HG03064 (cell line): ENCODE data around the gene TMEM208.

Experiments
- ATAC-seq: cut with Tn5 transposase; IDR thresholded peaks from one replicate; pipeline ENCODE4 v1.9.1; 2021; ENCODE audit warnings: low read depth; ENCODE audit not compliant: unreplicated experiment

Gene TMEM208

DNA sequence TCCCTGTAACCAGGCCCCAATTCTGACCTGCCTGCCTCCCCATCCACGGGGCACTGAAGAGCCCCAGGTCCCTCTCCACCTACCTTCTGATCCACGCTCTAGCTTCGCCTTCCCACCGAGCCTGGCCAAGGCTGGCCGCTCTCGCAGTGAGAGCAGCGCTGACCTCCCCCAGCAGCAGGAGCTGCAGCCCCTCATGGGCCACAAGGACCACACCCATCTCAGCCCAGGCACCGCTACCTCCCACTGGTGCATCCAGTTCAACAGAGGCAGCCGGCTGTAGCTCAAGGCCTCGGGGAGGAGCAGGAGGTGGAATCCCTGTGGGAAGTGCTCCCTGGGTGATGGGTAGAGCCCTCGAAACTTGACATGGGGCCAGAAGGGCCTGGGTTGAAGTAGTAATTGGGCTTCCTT lies 44.0 kb downstream of the TMEM208 start:
- no peak for ATAC-seq

DNA sequence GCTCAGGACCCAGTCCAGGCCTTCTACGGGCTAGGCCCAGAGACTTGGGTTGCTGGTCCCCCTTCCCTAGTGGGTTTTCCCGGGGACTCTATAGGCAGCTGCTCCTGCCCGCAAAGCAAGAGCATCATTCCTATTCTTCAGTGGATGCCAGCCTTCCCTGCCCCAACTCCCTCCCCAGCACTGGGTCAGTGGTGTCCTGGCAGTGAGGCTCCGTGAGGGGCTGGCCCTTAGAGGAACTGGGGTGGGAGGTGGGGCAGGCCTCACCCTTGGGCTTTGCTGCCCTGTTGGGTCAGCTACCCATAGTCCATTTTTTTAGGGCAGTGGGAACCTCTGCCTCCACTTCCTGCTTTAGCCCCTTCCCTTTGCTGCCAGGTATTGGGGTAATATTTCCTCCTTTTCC lies 44.5 kb downstream of the TMEM208 start:
- ATAC-seq: no peak

DNA sequence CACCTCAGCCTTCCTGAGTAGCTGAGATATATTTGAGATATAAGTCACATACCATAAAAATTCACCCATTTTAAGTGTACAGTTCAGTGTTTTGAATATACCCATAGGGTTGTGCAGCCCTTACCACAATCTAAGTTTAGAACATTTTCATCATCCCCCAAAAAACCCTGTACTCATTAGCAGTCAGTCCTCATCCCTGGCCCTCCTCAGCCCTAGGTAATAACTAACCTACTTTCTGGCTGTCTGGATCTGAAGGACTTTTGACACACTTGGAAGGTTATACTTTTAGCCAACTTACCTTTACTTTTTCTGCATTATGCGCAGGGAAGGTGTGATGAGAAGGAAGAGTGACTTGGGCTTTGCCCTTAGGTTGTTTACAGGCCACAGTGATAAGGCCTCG lies 48.4 kb downstream of the TMEM208 start:
- no peak for ATAC-seq

DNA sequence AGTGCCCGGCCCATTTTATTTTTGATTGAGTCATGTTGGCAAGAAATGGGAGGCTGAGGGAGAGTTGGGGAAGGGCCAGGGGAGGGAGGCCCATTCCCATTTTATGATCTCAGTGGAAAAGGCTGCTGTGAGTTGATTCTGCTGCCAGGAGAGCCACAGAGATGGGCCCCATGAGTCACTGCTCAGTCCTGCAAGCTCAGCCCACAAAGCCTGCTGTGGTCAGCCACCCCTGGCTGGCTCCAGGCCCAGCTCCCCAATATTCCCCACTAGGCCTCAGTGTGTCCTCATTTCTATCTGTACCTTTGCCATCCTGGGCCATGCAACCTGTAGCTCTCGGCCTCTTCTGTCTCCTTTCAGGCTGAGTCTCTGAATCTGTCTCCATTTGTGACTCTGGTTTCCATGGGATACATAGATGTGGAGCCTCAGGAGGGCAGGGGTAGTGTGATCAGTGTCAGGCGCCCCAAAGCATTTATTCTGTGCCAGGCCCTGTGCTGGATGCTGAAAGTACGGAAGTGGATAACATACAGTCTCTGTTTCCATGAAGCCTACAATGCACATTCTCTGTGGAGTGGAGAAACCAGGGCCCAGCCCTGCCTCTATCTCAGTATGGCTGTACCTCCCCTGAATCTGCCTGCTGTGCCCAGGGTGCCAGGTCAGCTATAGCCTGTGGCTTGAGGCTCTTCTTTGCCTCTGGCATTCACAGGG lies 50.5 kb downstream of the TMEM208 start:
- ATAC-seq: no peak

DNA sequence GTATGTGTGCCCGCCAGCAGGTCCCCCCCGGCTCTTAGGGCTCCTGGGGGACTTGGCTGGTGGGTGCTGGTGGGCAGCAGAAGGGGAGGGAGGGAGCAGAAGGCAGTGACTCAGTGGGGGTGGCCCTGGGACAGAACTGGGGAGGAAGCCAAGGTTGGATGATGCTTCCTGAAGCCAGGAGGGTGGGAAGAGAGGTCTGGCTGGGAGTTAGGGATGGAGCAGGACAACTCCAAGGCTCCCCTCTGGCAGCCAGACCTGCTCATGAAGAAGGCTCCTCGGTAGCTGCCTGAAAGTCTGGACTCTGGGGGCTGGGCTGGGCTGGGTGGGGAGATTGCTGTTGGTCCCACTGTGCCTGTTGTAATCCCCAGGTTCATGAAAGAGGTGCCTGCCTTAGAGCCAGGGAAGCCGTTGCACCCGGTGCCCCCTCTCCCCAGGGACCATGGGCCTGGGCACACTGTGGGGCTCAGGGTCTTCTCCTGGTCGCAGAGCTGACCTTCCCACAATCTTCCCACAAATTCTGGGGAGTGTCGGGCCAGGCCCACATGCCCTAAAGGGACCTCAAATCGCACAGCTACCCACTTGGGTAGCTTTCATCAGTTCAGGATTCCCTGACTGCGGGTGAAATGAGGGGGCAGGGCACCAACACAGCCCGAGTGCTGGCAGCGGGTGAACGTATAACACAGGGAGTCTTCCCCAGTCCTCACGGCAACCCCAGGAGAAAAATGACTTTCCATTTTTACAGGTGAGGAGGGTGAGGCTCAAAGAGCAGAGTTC lies 51.3 kb downstream of the TMEM208 start:
- no peak for ATAC-seq
